Epithelial cell of esophagus (primary cell): ENCODE measurements around the gene RBM44.
A peak's percentile ranks its signal among the peaks of the same experiment; 100 is the strongest.

Experiments
- DNase-seq: peaks from one replicate; pipeline ENCODE4 v3.0.0; 2010; ENCODE audit warnings: low read depth
- H3K4me3 ChIP-seq: 2 replicates; pipeline ENCODE4 v1.5.1; 2011; ENCODE audit warnings: mild to moderate bottlenecking, low read length, control low read depth
- CTCF ChIP-seq: IDR thresholded peaks from 2 replicates; pipeline ENCODE4 v1.5.1; 2011; ENCODE audit warnings: low read depth, mild to moderate bottlenecking, low read length, control low read depth, inconsistent platforms; ENCODE audit not compliant: insufficient read depth; ENCODE audit errors: missing control alignments

Gene RBM44

GRCh38 chr2:237857791-237858190 lies 59.2 kb downstream of the RBM44 start:
- TF ChIP-seq CTCF: no peak
- H3K4me3 ChIP-seq: no peak overlapping the region
- no peak for DNase-seq

GRCh38 chr2:237858294-237859081 lies 59.9 kb downstream of the RBM44 start:
- no peak overlapping the region for H3K4me3 ChIP-seq

DNA sequence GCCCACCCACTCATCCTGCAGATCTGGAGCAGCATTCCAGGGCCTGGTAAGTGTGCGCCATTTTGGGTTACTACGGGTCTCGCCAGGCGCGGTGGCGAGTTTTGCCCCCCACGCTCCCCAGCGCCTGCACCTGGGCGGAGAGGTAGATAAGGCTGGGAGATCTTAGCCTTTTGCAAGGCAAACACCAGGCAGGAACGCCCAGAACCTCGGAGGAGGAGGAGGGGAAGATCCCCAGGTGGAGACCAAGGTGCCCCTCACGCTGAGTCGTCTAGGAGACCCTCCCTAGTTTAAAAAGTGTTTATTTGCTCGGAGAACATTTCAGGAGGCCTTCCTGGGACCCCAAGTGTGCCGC lies 60.5 kb downstream of the RBM44 start:
- H3K4me3 ChIP-seq: peak overlapping the region; percentile 27
- no peak for TF ChIP-seq CTCF
- DNase-seq: no peak

More at GRCh38 chr2:237858294-237859081, 59.9 kb downstream of the RBM44 start:
- DNase-seq: peak; percentile 85
- TF ChIP-seq CTCF: peak; percentile 96

DNA sequence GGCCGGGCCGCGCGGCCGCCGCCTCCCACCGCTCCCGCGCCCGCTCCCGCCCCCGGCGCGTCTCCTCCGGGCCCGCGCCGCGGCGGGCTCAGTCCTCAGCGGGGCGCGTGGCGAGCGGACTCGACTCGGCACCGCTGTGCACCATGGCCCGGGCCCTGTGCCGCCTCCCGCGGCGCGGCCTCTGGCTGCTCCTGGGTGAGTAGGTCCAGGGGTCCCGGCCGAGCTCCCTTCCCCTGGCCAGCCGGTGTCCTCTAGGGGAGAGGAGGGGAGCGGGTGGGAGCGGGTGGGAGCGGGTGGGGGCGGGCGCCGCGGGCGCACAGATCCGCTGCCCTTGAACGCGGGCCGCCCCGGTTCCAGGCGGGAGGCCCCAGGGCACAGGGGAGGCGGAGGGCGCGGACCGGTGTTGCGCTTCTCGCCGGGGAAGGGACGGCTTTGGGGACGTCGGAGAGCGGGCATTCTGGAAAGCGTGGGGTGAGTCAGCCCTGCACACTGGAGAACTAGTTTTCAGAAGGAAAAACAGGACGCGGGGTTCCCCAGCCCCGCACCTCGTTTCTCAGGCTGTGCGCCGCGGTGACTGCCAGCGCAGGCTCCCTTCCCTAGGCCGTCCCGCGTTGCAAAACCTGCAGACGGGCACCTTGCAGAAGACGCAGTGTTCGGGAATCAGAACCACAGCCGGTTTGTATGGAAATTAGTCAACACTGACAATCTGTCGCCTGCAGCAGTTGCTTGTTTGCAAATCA lies 61.1 kb downstream of the RBM44 start, which contains the start of gene RAMP1:
Gene RAMP1 (plus strand): TSS at position 91 of the 740 bp plus-strand sequence. CDS start 53 bp downstream, at position 144.
- no peak for TF ChIP-seq CTCF
- peak; percentile 79 for DNase-seq
- H3K4me3 ChIP-seq: peak within 1 kb of the TSS; percentile 34

DNA sequence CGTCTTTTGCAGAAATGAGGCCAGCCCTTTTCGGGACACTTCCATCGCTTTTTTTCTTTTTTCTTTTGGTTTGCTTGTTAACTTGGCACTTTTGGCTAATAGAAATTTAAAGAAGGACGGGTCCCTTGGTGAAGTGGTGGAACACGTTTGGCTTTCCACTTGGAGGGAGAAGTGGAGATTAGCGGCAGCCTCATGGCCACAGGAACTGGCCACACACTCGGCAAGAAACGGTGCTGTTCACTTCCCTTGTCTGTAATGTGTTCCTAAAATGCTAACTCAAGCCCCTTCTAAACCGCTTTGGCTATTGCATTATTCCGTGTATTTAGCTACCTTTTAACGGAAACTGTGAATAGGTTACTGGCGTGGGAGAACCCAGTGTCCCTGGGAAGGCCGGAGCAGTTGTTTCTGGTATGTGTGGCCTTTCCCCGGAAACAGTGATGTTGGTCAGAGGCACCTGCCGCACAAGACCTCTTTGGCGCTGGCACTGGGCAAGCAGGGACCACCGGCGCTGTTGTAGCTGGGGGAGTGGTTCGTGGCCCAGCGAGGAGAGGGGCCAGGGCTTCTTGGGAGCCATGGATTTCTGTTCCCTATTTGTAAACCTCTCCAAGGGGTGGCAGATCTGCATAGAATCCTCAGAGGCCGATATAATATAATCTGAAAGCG lies 61.8 kb downstream of the RBM44 start:
- no peak for DNase-seq
- TF ChIP-seq CTCF: no peak
- peak overlapping the region; percentile 34 for H3K4me3 ChIP-seq

DNA sequence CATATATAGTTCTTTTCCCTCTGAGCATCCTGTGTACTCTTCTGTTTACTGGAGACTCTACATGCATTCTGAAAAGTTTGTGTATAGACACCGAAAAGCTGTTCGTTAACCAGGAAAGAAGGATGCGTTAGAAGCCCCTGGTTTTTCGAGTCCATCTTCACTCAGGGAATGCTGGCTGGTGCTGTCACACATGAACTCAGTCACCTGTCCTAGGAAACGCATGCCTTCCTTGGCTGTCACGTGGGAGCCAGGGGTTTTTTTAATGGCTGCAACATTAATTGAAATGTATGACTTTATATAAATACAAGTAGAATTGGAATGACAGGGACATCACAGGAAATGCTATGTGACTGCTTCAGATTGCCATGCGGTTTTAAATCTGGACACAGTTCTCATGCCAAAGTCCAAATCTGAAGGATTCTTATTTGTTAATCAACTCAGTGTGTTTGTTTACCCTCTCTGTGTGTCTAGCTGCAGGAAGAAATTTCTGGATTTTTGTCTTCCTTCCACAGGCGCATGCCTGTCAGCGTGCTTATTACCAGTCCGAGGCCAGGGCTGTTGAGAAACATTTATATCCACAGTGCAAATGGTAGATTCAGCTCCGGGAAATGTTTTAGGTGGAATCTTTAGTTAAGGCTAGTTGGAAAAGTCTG lies 63.4 kb downstream of the RBM44 start:
- DNase-seq: no peak
- no peak for TF ChIP-seq CTCF
- no peak overlapping the region for H3K4me3 ChIP-seq
